Right hindlimb (tissue), 1 donor: ENCODE measurements around the gene STK4.

ENCODE experiments used
- DNase-seq: peaks from one replicate; pipeline ENCODE4 v3.0.0-alpha.2; 2018

The STK4 gene

DNA sequence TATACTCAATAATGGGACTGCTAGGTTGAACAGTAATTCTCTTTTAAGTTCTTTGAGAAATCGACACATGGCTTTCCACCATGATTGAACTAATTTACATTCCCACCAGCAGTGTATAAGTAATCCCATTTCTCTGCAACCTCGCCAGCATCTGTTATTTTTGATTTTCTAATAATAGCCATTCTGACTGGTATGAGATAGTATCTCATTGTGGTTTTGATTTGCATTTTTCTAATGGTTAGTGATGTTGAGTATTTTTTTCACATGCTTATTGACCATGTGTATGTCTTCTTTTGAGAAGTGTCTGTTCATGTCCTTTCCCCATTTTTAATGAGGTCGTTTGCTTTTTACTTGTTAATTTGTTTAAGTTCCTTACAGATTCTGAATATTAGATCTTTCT lies 66.5 kb downstream of the STK4 start:
- no peak for DNase-seq

GRCh38 chr20:45034436-45034835 lies 68.1 kb downstream of the STK4 start:
- no peak for DNase-seq

GRCh38 chr20:45036044-45036755 lies 69.9 kb downstream of the STK4 start:
- DNase-seq = no peak

GRCh38 chr20:45037050-45037449 lies 70.7 kb downstream of the STK4 start:
- DNase-seq = peak; percentile 31

DNA sequence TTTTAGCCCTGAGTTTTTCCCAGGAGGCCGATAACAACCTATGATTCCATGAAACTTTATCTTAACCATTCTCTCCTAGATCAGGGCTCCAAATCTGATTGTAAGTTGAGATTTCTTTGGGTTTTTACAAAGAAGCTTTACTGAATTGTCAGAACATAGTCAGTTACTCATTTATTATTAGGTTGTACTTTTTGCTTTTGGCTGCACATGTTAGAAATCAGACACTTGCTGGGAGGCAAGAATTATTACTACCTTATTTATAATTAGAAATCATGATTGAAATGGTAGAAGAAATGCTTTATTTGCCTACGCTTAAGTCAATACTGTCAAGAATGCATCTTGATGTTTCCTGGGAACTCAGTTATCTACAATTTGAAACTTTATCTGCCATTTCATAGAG lies 71.3 kb downstream of the STK4 start:
- no peak for DNase-seq

GRCh38 chr20:45038745-45039474 lies 72.6 kb downstream of the STK4 start:
- no peak for DNase-seq

DNA sequence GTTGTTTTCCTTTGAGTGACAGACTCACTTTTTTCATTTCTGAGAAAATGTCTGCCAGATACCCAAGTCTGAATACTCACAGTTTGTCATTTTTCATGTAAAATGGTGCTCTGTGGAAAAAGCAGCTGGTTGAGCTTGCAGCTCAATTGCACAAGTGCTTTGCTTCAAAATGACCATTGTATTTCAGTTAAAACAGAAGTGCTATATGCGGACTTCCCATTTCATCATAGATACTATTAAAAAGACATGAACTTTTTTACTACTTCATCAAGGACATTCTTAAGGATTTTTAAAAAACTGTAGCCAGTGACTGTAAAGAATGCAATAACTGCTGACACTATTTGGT lies 73.1 kb downstream of the STK4 start:
- DNase-seq = no peak

DNA sequence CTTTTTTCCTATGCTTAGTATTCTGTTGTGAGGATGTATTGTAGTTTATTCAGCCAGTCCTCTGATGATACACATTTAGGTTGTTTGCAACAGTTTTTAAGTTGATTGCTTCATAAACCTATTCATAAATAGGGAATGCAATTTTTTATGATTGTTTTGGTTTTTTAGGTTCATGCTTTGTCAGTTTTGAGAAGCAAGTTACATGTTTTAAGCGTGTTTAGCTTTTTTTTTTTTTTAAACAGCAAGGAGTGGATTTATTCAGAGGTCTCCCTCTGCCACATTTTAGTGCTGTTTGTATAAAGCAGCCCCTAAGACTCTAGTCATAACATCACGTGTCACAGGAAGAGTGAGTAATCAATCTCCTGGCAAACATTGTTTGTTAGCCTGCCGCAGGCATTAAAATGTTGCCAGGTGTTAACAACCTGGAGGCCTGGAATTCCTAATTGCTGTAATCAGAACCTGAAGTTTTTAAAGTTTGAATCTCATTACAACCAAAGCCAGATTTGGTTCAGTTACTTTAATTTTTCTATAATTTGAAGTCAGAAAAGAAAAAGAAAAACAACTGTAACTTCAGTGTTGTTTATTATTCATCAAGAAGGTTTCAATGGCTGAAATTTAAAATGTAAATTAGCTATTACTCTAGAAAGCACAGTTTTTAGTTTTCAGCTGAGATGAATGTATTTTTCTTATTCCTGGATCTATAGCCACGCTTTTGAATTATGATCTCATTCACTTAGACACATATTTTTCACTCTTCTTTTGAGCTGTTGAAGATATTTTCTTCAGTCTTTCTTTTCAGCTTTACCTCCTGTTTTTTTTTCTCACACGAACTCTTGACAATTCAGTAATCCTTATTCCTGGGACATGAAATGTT lies 75.4 kb downstream of the STK4 start:
- DNase-seq = no peak

DNA sequence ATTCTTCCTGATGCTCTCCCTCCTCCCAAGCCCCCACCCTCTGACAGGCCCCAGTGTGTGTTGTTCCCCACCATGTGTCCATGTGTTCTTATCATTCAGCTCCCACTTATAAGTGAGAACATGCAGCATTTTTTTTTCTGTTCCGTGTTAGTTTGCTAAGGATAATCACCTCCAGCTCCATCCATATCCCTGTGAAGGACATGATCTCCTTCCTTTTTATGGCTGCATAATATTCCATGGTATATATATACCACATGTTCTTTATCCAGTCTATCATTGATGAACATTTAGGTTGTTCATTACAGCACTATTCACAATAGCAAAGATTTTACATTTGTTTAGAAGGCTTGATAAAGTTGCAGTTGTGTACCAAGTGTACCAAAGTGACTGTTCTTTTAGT lies 76.7 kb downstream of the STK4 start:
- no peak for DNase-seq

- peak; percentile 40 for DNase-seq
Measured at GRCh38 chr20:45044084-45044573, 77.8 kb downstream of the STK4 start.

DNA sequence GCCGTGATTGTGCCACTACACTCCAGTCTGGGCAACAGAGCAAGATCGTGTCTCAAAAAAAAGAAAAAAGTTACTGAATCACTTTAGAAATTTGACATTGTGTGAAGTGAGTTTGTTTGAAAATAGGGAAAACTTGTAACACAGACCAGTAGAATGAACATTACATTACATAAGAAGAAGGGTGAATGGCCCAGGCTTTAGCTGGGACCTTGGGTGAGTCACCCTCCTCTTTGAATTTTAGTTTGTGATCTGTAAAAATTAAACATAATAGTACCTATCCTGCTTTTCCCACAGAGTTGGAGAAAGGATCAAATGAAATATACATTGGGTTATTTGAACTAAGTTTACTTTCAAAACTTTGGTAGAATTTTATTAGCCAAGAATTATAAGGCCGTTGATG lies 78.3 kb downstream of the STK4 start:
- DNase-seq = no peak

GRCh38 chr20:45047581-45048119 lies 81.3 kb downstream of the STK4 start:
- DNase-seq = no peak

DNA sequence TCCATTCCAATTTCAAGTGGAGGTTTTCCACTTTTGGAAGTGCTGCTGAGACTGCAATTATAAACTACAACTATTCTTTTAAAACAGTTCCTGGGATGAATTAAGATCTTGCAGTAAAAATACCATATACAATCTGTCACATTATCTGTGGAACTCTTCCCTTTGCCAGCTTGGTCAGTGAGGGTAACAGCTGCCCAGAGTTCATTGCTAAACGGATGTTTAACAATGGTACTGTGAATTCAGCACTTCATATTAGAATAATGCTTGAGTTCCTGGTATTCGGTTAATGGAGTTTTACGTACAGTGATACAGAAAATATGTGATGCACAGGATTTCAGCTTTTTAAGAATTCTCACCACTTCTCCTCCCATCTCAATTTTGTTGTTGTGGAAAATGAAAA lies 83.1 kb downstream of the STK4 start:
- DNase-seq = no peak

DNA sequence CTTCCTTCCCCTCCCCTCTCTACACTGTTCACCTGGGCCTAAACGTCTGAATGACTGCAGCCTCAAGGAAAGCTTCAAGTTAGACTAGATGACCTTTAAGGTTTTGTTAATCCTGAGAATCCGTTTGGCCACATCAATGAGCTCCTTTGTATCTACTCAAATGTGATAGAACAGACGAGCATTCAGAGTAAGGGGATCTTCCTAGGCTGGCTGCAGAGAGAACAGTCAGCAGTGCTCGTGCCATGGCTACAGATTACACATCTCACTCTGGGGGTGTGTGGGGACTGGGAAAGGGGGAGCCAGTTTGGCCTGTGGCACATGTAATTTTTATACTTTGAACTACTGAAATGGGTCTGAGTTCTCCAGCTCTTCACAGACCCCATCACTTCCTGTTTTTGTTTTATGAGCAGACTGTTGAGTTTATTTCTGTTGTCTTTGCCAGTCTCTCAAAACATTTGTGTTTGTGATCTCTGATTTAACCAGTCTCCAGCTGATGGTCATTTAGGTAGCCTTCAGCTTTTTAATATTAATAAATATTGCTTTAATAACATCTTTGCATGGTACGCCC lies 83.7 kb downstream of the STK4 start:
- DNase-seq = peak; percentile 20

DNA sequence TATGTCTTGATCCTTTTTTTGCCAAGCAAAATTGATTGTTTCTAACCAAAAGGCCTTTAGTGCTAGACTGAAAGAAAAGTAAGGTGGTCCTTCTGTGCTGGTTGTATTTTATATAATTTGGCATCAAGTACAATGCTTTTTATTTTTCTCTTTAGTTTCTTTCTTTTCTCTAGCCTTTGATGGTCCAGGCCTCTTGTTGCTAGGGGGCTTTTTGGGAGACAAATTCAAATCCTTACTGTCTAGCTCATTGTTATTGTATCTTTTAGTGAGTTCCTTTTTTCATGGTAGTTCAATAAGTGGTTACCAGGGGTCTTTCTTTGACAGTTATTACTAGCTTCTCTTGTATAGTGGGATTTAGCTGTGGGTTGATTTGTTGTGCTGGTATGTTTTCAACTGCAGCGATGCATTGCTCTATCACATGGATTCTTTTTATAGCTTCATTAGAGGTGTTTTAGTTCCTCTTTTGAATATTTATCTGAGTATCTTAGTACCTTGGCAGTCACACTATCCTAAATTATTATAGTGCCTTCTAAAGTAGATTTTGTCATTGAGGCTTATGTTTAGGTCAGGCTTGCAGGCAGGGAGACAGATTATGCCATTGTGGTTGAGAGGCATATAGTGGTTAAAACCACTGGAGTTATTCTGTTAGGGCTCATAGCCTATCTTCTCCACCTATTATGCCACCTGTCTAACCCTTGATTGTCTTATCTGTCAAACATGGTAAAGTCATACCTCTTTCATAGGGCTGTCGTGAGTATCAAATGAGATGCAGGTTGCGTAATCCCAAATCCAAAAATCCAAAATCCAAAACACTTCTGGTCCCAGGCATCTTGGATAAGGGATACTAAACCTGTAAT lies 85.1 kb downstream of the STK4 start:
- no peak for DNase-seq

DNA sequence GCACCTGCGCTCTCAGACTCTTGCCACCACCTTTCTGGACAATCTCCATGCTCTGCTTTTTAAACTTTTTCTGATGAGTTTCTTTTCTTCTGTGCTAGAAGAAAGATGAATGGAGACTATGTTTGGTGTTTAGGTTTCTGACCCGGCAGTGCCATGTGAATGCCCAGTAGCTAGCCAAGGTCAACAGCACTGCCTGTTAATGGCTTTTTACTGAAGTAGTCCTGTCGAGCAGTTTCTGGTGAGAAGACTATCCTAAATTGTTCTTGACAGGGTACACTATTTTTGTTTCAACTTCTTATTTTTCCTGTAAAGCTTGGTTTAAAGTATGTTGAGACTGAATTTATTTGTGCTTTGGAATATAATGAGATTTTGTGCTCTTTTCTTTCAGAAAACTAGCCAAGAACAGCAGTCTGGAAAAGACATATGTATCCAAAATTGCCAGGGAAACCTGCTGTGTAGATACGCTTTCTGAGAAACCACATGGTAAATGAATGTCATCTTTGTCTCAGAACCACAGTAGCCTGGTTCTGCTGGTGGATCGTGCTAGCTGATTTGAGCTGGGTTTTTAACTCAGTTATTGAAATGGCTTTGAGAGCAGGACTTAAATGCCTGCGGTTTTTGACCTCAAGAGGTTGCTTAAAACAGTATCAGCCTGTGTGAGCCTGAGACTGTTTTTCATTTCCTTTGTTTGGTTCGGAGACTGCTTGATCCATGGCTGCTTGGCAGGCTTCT lies 86.6 kb downstream of the STK4 start:
- peak; percentile 49 for DNase-seq

- no peak for DNase-seq
Measured at GRCh38 chr20:45053430-45054351, 87.4 kb downstream of the STK4 start.

DNA sequence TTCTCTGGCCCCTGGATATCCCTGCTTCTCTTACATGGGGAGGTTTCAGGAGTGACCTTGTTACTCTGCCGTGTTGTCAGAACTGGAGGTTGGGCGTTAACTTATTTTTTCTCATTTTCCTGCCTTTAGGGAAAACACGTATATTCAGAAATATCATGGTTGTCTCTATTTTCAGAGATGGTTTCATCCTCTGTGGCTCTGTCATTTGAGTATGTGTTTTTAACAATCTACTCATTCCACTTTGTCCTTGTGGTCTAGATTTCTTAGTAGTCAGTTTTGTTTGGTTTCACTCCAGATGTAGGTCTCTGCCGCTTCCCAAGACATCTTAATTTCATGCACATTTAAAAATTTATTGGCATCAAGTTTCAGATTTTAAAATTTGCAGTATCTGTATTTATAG lies 88.7 kb downstream of the STK4 start:
- DNase-seq = no peak

DNA sequence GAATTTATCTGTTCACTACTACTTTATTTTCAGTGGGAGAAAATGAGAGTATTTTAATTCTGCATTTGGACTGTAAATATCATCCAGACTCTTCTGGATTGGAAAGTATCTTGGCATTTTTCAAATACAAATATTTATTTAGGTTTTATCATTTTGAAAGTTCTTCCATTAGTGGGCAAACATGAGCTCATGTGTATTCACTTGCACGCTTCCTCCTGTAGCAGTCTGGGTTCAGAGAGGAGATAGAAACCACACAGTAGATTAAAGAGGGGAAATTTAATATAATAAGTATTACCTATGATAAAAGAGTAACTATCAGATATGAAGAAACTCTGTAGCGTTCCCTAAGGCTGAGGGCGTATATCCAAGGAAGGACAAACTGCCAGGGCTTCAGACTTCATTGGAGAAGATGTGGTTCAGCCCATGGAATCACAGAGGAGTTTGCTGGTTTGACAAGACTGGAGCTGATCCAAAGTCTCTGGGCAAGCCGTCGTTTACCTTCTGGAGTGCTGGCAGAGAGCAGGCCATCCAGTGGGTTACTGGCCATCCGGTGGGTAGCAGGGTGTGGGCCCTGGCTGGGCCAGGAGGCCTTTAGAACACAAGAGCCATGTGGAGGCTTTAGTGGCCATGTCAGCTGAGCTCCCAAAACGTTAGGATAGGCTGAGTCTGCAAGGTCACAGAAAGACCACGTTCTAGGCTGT lies 90.3 kb downstream of the STK4 start:
- peak; percentile 38 for DNase-seq
